AG09309 (cell line): ENCODE results near the gene TANC1.

ENCODE experiments used
- DNase-seq: peaks from one replicate; pipeline ENCODE4 v3.0.0-alpha.2; 2010; ENCODE audit warnings: low read depth
- H3K4me3 ChIP-seq: 2 replicates; pipeline ENCODE4 v1.5.1; 2011; ENCODE audit warnings: mild to moderate bottlenecking, low read depth, low read length, moderate library complexity; ENCODE audit not compliant: control insufficient read depth
- CTCF ChIP-seq: IDR thresholded peaks from 2 replicates; pipeline ENCODE4 v1.5.1; 2011; ENCODE audit warnings: mild to moderate bottlenecking, low read depth, low read length, inconsistent platforms; ENCODE audit not compliant: insufficient read depth, control insufficient read depth; ENCODE audit errors: missing control alignments

Gene TANC1

GRCh38 chr2:159152128-159152778 lies 183.8 kb downstream of the TANC1 start:
- no peak overlapping the region for H3K4me3 ChIP-seq
- TF ChIP-seq CTCF: no peak
- DNase-seq: no peak

GRCh38 chr2:159153063-159153462 lies 184.6 kb downstream of the TANC1 start:
- no peak for DNase-seq
- H3K4me3 ChIP-seq: no peak overlapping the region
- no peak for TF ChIP-seq CTCF

GRCh38 chr2:159153463-159153862 lies 185.0 kb downstream of the TANC1 start:
- H3K4me3 ChIP-seq: no peak overlapping the region
- DNase-seq: no peak
- TF ChIP-seq CTCF: no peak

GRCh38 chr2:159153951-159154350 lies 185.5 kb downstream of the TANC1 start:
- H3K4me3 ChIP-seq: no peak overlapping the region
- DNase-seq: no peak
- TF ChIP-seq CTCF: no peak

GRCh38 chr2:159154366-159154765 lies 185.9 kb downstream of the TANC1 start:
- no peak overlapping the region for H3K4me3 ChIP-seq
- no peak for DNase-seq
- TF ChIP-seq CTCF: no peak

- no peak for DNase-seq
- no peak overlapping the region for H3K4me3 ChIP-seq
- no peak for TF ChIP-seq CTCF
These were observed 186.9 kb downstream of the TANC1 start for GRCh38 chr2:159155320-159155719.
